ENCODE data around the gene KATNBL1. TPM values are rescaled to one million over a fixed set of nuclear protein-coding genes. Genes with fewer than 3 reads are reported as not detected.
"Not testable (repeated sequence)": the region's sequence is repeated elsewhere in the genome, so short reads cannot be mapped to it uniquely, and the experiment has no call there.

The KATNBL1 gene
- total and polyA plus RNA-seq, 2 donors = 34.7 to 37.5 TPM

- H3K4me3 ChIP-seq (ENCODE audit: low read length in 2 of 2) = no peak overlapping the region
These were observed 4.2 kb upstream of the KATNBL1 start for GRCh38 chr15:34214135-34214534.

GRCh38 chr15:34213690-34214089 lies 3.8 kb upstream of the KATNBL1 start:
- Histone ChIP-seq H3K27ac (ENCODE audit: low read depth in 1 of 2, low read length in 1 of 2) (no peak overlapping the region), H3K27me3 (ENCODE audit: control insufficient read depth in 2 of 2, insufficient read depth in 1 of 2, low read length in 1 of 2) (no peaks in the 10 kb centered on the region), H3K4me3 (ENCODE audit: low read length in 2 of 2) (no peak overlapping the region), H3K4me1 (ENCODE audit: control insufficient read depth in 2 of 2, insufficient read depth in 2 of 2, low read length in 2 of 2) (peaks cover 3 to 11% of the 10 kb centered on the region in 2 donors), H3K9me3 (ENCODE audit: control insufficient read depth in 2 of 2, insufficient read depth in 1 of 2, low read length in 1 of 2) (no peaks in the 10 kb centered on the region), H3K36me3 (ENCODE audit: control insufficient read depth in 2 of 2, insufficient read depth in 2 of 2, low read length in 1 of 2) (no peaks in the 10 kb centered on the region)
- no peak for DNase-seq (ENCODE audit: low read depth in 6 of 9, low spot score in 9 of 9)
- whole genome bisulfite sequencing = 61% methylated on average over 4 of the region's 4 CpGs

More at GRCh38 chr15:34214135-34214534, 4.2 kb upstream of the KATNBL1 start:
- 59% methylated on average over 3 of the region's 3 CpGs for WGBS
- no peaks in the 10 kb centered on the region for H3K36me3 ChIP-seq (ENCODE audit: control insufficient read depth in 2 of 2, insufficient read depth in 2 of 2, low read length in 1 of 2)
- peaks cover 0 to 7% of the 10 kb centered on the region in 2 donors for H3K4me1 ChIP-seq (ENCODE audit: control insufficient read depth in 2 of 2, insufficient read depth in 2 of 2, low read length in 2 of 2)
- no peaks in the 10 kb centered on the region for H3K27me3 ChIP-seq (ENCODE audit: control insufficient read depth in 2 of 2, insufficient read depth in 1 of 2, low read length in 1 of 2)
- peak in 1 of 9 donors; percentile 17 for DNase-seq (ENCODE audit: low read depth in 6 of 9, low spot score in 9 of 9)
- H3K27ac ChIP-seq (ENCODE audit: low read depth in 1 of 2, low read length in 1 of 2) = peak overlapping the region in 1 of 2 donors; percentile 18
- no peaks in the 10 kb centered on the region for H3K9me3 ChIP-seq (ENCODE audit: control insufficient read depth in 2 of 2, insufficient read depth in 1 of 2, low read length in 1 of 2)

GRCh38 chr15:34206011-34206410 lies 3.9 kb downstream of the KATNBL1 start:
- no peaks in the 10 kb centered on the region for H3K36me3 ChIP-seq (ENCODE audit: control insufficient read depth in 2 of 2, insufficient read depth in 2 of 2, low read length in 1 of 2)
- WGBS = 99% methylated on average over 4 of the region's 4 CpGs

GRCh38 chr15:34203936-34204335 lies 6.0 kb downstream of the KATNBL1 start:
- H3K4me3 ChIP-seq (ENCODE audit: low read length in 2 of 2) = no peak overlapping the region
- no peaks in the 10 kb centered on the region for H3K36me3 ChIP-seq (ENCODE audit: control insufficient read depth in 2 of 2, insufficient read depth in 2 of 2, low read length in 1 of 2)
- no peaks in the 10 kb centered on the region for H3K9me3 ChIP-seq (ENCODE audit: control insufficient read depth in 2 of 2, insufficient read depth in 1 of 2, low read length in 1 of 2)
- H3K4me1 ChIP-seq (ENCODE audit: control insufficient read depth in 2 of 2, insufficient read depth in 2 of 2, low read length in 2 of 2) = peaks cover 4% of the 10 kb centered on the region in 2 donors
- H3K27ac ChIP-seq (ENCODE audit: low read depth in 1 of 2, low read length in 1 of 2) = no peak overlapping the region
- no peak for DNase-seq (ENCODE audit: low read depth in 6 of 9, low spot score in 9 of 9)
- no peaks in the 10 kb centered on the region for H3K27me3 ChIP-seq (ENCODE audit: control insufficient read depth in 2 of 2, insufficient read depth in 1 of 2, low read length in 1 of 2)
- 96% methylated on average over 1 of the region's 1 CpG for WGBS

More at GRCh38 chr15:34206011-34206410, 3.9 kb downstream of the KATNBL1 start:
- H3K27me3 ChIP-seq (ENCODE audit: control insufficient read depth in 2 of 2, insufficient read depth in 1 of 2, low read length in 1 of 2) = no peaks in the 10 kb centered on the region
- H3K4me1 ChIP-seq (ENCODE audit: control insufficient read depth in 2 of 2, insufficient read depth in 2 of 2, low read length in 2 of 2) = peaks cover 4 to 5% of the 10 kb centered on the region in 2 donors
- no peak overlapping the region for H3K27ac ChIP-seq (ENCODE audit: low read depth in 1 of 2, low read length in 1 of 2)
- H3K9me3 ChIP-seq (ENCODE audit: control insufficient read depth in 2 of 2, insufficient read depth in 1 of 2, low read length in 1 of 2) = no peaks in the 10 kb centered on the region
- DNase-seq (ENCODE audit: low read depth in 6 of 9, low spot score in 9 of 9) = no peak
- no peak overlapping the region for H3K4me3 ChIP-seq (ENCODE audit: low read length in 2 of 2)

GRCh38 chr15:34203305-34203704 lies 6.6 kb downstream of the KATNBL1 start:
- Histone ChIP-seq H3K36me3 (ENCODE audit: control insufficient read depth in 2 of 2, insufficient read depth in 2 of 2, low read length in 1 of 2) (no peaks in the 10 kb centered on the region), H3K4me1 (ENCODE audit: control insufficient read depth in 2 of 2, insufficient read depth in 2 of 2, low read length in 2 of 2) (no peaks in the 10 kb centered on the region), H3K27me3 (ENCODE audit: control insufficient read depth in 2 of 2, insufficient read depth in 1 of 2, low read length in 1 of 2) (no peaks in the 10 kb centered on the region), H3K27ac (ENCODE audit: low read depth in 1 of 2, low read length in 1 of 2) (no peak overlapping the region), H3K9me3 (ENCODE audit: control insufficient read depth in 2 of 2, insufficient read depth in 1 of 2, low read length in 1 of 2) (no peaks in the 10 kb centered on the region), H3K4me3 (ENCODE audit: low read length in 2 of 2) (no peak overlapping the region)
- no peak for DNase-seq (ENCODE audit: low read depth in 6 of 9, low spot score in 9 of 9)
- 95% methylated on average over 1 of the region's 1 CpG for WGBS

- 99% methylated on average over 7 of the region's 7 CpGs for WGBS
- H3K27me3 ChIP-seq (ENCODE audit: control insufficient read depth in 2 of 2, insufficient read depth in 1 of 2, low read length in 1 of 2); H3K4me1 ChIP-seq (ENCODE audit: control insufficient read depth in 2 of 2, insufficient read depth in 2 of 2, low read length in 2 of 2): not testable (repeated sequence)
These were observed 16.6 kb downstream of the KATNBL1 start for GRCh38 chr15:34193272-34193671.

GRCh38 chr15:34188711-34189110 lies 21.2 kb downstream of the KATNBL1 start:
- Histone ChIP-seq H3K4me3 (ENCODE audit: low read length in 2 of 2) (no peak overlapping the region), H3K36me3 (ENCODE audit: control insufficient read depth in 2 of 2, insufficient read depth in 2 of 2, low read length in 1 of 2) (no peaks in the 10 kb centered on the region), H3K9me3 (ENCODE audit: control insufficient read depth in 2 of 2, insufficient read depth in 1 of 2, low read length in 1 of 2) (no peaks in the 10 kb centered on the region), H3K27ac (ENCODE audit: low read depth in 1 of 2, low read length in 1 of 2) (no peak overlapping the region), H3K4me1 (ENCODE audit: control insufficient read depth in 2 of 2, insufficient read depth in 2 of 2, low read length in 2 of 2) (no peaks in the 10 kb centered on the region), H3K27me3 (ENCODE audit: control insufficient read depth in 2 of 2, insufficient read depth in 1 of 2, low read length in 1 of 2) (no peaks in the 10 kb centered on the region)
- WGBS = 97% methylated on average over 5 of the region's 5 CpGs
- DNase-seq (ENCODE audit: low read depth in 6 of 9, low spot score in 9 of 9) = no peak

More at GRCh38 chr15:34193272-34193671, 16.6 kb downstream of the KATNBL1 start:
- not testable (repeated sequence) for DNase-seq (ENCODE audit: low read depth in 6 of 9, low spot score in 9 of 9); H3K36me3 ChIP-seq (ENCODE audit: control insufficient read depth in 2 of 2, insufficient read depth in 2 of 2, low read length in 1 of 2); H3K27ac ChIP-seq (ENCODE audit: low read depth in 1 of 2, low read length in 1 of 2); H3K9me3 ChIP-seq (ENCODE audit: control insufficient read depth in 2 of 2, insufficient read depth in 1 of 2, low read length in 1 of 2); H3K4me3 ChIP-seq (ENCODE audit: low read length in 2 of 2)

- Histone ChIP-seq H3K4me3 (ENCODE audit: low read length in 2 of 2) (no peak overlapping the region), H3K9me3 (ENCODE audit: control insufficient read depth in 2 of 2, insufficient read depth in 1 of 2, low read length in 1 of 2) (no peaks in the 10 kb centered on the region), H3K36me3 (ENCODE audit: control insufficient read depth in 2 of 2, insufficient read depth in 2 of 2, low read length in 1 of 2) (no peaks in the 10 kb centered on the region), H3K27ac (ENCODE audit: low read depth in 1 of 2, low read length in 1 of 2) (no peak overlapping the region), H3K27me3 (ENCODE audit: control insufficient read depth in 2 of 2, insufficient read depth in 1 of 2, low read length in 1 of 2) (no peaks in the 10 kb centered on the region), H3K4me1 (ENCODE audit: control insufficient read depth in 2 of 2, insufficient read depth in 2 of 2, low read length in 2 of 2) (no peaks in the 10 kb centered on the region)
- no peak for DNase-seq (ENCODE audit: low read depth in 6 of 9, low spot score in 9 of 9)
- 86% methylated on average over 4 of the region's 4 CpGs for WGBS
These were observed 24.2 kb downstream of the KATNBL1 start for GRCh38 chr15:34185666-34186065.

- Histone ChIP-seq H3K36me3 (ENCODE audit: control insufficient read depth in 2 of 2, insufficient read depth in 2 of 2, low read length in 1 of 2) (no peaks in the 10 kb centered on the region), H3K9me3 (ENCODE audit: control insufficient read depth in 2 of 2, insufficient read depth in 1 of 2, low read length in 1 of 2) (no peaks in the 10 kb centered on the region), H3K4me3 (ENCODE audit: low read length in 2 of 2) (no peak overlapping the region), H3K27me3 (ENCODE audit: control insufficient read depth in 2 of 2, insufficient read depth in 1 of 2, low read length in 1 of 2) (no peaks in the 10 kb centered on the region), H3K27ac (ENCODE audit: low read depth in 1 of 2, low read length in 1 of 2) (no peak overlapping the region), H3K4me1 (ENCODE audit: control insufficient read depth in 2 of 2, insufficient read depth in 2 of 2, low read length in 2 of 2) (no peaks in the 10 kb centered on the region)
- 91% methylated on average over 4 of the region's 4 CpGs for WGBS
- no peak for DNase-seq (ENCODE audit: low read depth in 6 of 9, low spot score in 9 of 9)
These were observed 27.0 kb downstream of the KATNBL1 start for GRCh38 chr15:34182942-34183341.

- Histone ChIP-seq H3K4me3 (ENCODE audit: low read length in 2 of 2) (no peak overlapping the region), H3K4me1 (ENCODE audit: control insufficient read depth in 2 of 2, insufficient read depth in 2 of 2, low read length in 2 of 2) (no peaks in the 10 kb centered on the region), H3K27me3 (ENCODE audit: control insufficient read depth in 2 of 2, insufficient read depth in 1 of 2, low read length in 1 of 2) (no peaks in the 10 kb centered on the region), H3K27ac (ENCODE audit: low read depth in 1 of 2, low read length in 1 of 2) (no peak overlapping the region), H3K9me3 (ENCODE audit: control insufficient read depth in 2 of 2, insufficient read depth in 1 of 2, low read length in 1 of 2) (peaks cover 0 to 5% of the 10 kb centered on the region in 2 donors), H3K36me3 (ENCODE audit: control insufficient read depth in 2 of 2, insufficient read depth in 2 of 2, low read length in 1 of 2) (no peaks in the 10 kb centered on the region)
- 97% methylated on average over 3 of the region's 3 CpGs for WGBS
- DNase-seq (ENCODE audit: low read depth in 6 of 9, low spot score in 9 of 9) = no peak
These were observed 30.7 kb downstream of the KATNBL1 start for GRCh38 chr15:34179234-34179633.

Measured in thymus (tissue), 11 donors.